GM12891 (cell line): ENCODE results near the gene EFCAB14.

Experiments
- PAX5 ChIP-seq: IDR thresholded peaks from 2 replicates; pipeline ENCODE4 v1.6.1; 2011; ENCODE audit warnings: low read length, moderate library complexity, mild to moderate bottlenecking; ENCODE audit not compliant: insufficient read depth, severe bottlenecking
- POLR2A ChIP-seq: IDR thresholded peaks from 2 replicates; pipeline ENCODE4 v1.6.1; 2011; ENCODE audit warnings: low read depth, low read length, control low read depth
- POLR2AphosphoS5 ChIP-seq: IDR thresholded peaks from 2 replicates; pipeline ENCODE4 v1.6.1; 2011; ENCODE audit warnings: low read depth, low read length, control low read depth
- POU2F2 ChIP-seq: IDR thresholded peaks from 2 replicates; pipeline ENCODE4 v1.6.1; 2011; ENCODE audit warnings: low read depth, mild to moderate bottlenecking, control low read depth, low read length, moderate library complexity
- SPI1 ChIP-seq: IDR thresholded peaks from 2 replicates; pipeline ENCODE4 v1.6.1; 2011; ENCODE audit warnings: low read depth, low read length, control low read depth
- TAF1 ChIP-seq: IDR thresholded peaks from 2 replicates; pipeline ENCODE4 v1.6.1; 2011; ENCODE audit warnings: low read depth, low read length, control low read depth

DNA sequence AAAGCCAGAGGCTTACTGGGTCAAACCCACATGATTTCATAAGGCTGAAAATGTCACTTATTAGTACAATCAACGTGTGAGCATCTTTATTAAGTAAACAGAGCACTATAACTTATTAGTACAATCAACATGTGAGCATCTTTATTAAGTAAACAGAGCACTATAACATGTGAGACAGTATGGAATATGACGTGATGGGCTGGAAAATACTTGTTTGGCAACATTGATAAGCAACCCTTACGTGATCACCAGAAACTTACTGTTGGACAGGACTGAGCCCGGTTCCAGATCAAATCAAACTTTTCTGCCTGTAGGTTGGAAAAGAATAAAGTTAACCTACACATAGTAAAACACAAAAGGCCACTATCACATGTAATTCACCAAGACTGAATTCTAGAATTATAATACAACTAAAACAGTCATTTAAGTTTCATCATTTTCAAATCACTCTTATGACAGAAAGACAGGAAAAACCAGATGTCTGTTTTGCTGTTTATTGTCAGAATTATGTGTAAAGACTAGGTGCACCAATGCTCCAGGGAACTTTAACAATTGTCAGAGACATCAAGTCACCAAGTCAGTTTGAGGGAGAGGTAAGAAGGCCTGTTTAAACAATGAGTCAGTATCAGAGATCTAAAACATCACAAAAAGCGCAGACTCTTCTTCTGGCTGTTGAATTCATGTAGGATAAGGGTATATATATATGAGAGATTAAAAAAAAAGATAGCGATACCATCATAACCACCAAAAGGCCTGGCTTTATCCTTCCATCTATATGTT is 66.4 kb downstream of the EFCAB14 start:
- TF ChIP-seq POLR2AphosphoS5, result no peak
- no peak for TF ChIP-seq TAF1
- no peak for TF ChIP-seq POLR2A
- no peak for TF ChIP-seq POU2F2
- TF ChIP-seq SPI1, result no peak
- TF ChIP-seq PAX5, result no peak
